ENCODE data around the gene SARS2.
"Not testable (repeated sequence)": the region's sequence is repeated elsewhere in the genome, so short reads cannot be mapped to it uniquely, and the experiment has no call there.

The SARS2 gene

GRCh38 chr19:38890686-38891085, 39.9 kb downstream of the SARS2 start:
- no peak for DNase-seq

GRCh38 chr19:38889803-38890202, 40.8 kb downstream of the SARS2 start:
- no peak for DNase-seq

- no peak for DNase-seq
These were observed 41.7 kb downstream of the SARS2 start for GRCh38 chr19:38888876-38889275.

GRCh38 chr19:38884691-38885090, 45.9 kb downstream of the SARS2 start:
- not testable (repeated sequence) for DNase-seq

- DNase-seq = no peak
These were observed 47.3 kb downstream of the SARS2 start for GRCh38 chr19:38883286-38883685.

- no peak for DNase-seq
These were observed 49.5 kb downstream of the SARS2 start for GRCh38 chr19:38880882-38881609.

GRCh38 chr19:38880076-38880881, 50.3 kb downstream of the SARS2 start:
- DNase-seq = no peak

- DNase-seq = no peak
These were observed 51.2 kb downstream of the SARS2 start for GRCh38 chr19:38879400-38879751.

GRCh38 chr19:38878575-38879399, 51.8 kb downstream of the SARS2 start:
- no peak for DNase-seq

- DNase-seq = no peak
These were observed 52.6 kb downstream of the SARS2 start, which contains the start of gene RINL for GRCh38 chr19:38877781-38878574. Gene RINL (minus strand): TSS chr19:38878275. CDS start chr19:38876742, 1,533 bp downstream.

GRCh38 chr19:38875656-38876395, 54.7 kb downstream of the SARS2 start:
- DNase-seq = no peak

- not testable (repeated sequence) for DNase-seq
These were observed 57.2 kb downstream of the SARS2 start for GRCh38 chr19:38873400-38873799.

- no peak for DNase-seq
These were observed 60.0 kb downstream of the SARS2 start for GRCh38 chr19:38870612-38871011.

GRCh38 chr19:38869836-38870607, 60.5 kb downstream of the SARS2 start:
- DNase-seq = no peak

GRCh38 chr19:38869160-38869835, 61.3 kb downstream of the SARS2 start:
- DNase-seq = no peak

GRCh38 chr19:38868551-38868950, 62.0 kb downstream of the SARS2 start:
- no peak for DNase-seq

GRCh38 chr19:38867171-38867780, 63.3 kb downstream of the SARS2 start:
- no peak for DNase-seq
